ENCODE data around the gene CLDN24.

GRCh38 chr4:183288955-183289354, 33.3 kb downstream of the CLDN24 start:
- TF ChIP-seq NRF1 (IDR thresholded peaks at IDR 0.05; ENCODE audit: low read depth, low read length) (no peak), NFIC (IDR thresholded peaks at IDR 0.05; ENCODE audit: borderline replicate concordance) (no peak), GABPA (IDR thresholded peaks at IDR 0.05; ENCODE audit: low read depth) (no peak)
- TF ChIP-seq, protein P1, sequence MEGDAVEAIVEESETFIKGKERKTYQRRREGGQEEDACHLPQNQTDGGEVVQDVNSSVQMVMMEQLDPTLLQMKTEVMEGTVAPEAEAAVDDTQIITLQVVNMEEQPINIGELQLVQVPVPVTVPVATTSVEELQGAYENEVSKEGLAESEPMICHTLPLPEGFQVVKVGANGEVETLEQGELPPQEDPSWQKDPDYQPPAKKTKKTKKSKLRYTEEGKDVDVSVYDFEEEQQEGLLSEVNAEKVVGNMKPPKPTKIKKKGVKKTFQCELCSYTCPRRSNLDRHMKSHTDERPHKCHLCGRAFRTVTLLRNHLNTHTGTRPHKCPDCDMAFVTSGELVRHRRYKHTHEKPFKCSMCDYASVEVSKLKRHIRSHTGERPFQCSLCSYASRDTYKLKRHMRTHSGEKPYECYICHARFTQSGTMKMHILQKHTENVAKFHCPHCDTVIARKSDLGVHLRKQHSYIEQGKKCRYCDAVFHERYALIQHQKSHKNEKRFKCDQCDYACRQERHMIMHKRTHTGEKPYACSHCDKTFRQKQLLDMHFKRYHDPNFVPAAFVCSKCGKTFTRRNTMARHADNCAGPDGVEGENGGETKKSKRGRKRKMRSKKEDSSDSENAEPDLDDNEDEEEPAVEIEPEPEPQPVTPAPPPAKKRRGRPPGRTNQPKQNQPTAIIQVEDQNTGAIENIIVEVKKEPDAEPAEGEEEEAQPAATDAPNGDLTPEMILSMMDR (IDR thresholded peaks at IDR 0.05): no peak
